Cortex of kidney (tissue), 1 donor: Measurements from ENCODE around the gene RFC1.
"Not testable (repeated sequence)": the region's sequence is repeated elsewhere in the genome, so short reads cannot be mapped to it uniquely, and the experiment has no call there.

Source experiments
- DNase-seq: peaks from one replicate; lab custom pipeline; 2025; lab: John Stamatoyannopoulos, UW

Gene RFC1

GRCh38 chr4:39365830-39366771, at the start of gene RFC1:
Gene RFC1 (minus strand): TSS chr4:39366362. CDS start chr4:39366241, 121 bp downstream.
- no peak for DNase-seq

DNA sequence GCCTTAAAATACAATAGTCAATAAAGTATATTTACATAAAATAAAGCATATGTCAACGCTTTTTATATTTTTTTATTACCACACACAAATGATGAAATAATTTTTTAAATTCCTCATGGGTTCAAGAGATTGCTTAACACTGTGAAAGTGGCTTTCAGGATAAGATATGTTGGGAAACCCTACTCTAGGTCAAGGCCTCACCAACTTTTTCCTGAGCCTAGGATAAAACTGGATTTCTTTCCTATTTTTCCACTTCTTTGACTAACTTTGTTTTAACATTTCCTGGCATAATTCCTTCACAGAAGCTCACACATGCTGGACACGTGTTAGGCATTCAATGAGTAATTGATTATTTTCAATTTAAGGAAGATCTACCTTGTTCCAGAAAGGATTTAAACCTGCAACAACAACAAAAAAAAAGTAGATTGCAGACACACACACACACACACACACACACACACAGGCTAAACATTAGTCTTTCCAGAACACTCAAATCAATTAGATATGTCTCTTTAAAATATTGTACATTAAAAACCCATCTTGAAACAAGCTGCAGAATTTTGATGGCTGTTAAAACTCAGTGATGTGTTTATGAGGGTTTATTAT, 49.6 kb upstream of the RFC1 start:
- DNase-seq, result no peak

DNA sequence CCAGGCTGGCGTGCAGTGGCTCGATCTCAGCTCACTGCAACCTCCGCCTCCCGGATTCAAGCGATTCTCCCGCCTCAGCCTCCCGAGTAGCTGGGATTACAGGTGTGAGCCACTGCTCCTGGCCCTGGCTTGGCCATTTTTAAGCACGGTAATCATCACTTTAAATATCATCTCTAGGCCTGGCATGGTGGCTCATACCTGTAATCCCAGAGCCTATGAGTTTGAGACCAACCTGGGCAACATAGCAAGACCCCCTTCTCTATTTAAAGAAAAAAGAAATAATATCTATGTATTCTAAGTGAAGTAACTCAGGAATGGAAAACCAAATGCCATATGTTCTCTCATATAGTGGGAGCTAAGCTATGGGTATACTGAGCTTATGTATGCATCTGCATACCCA, 45.4 kb upstream of the RFC1 start:
- not testable (repeated sequence) for DNase-seq

GRCh38 chr4:39410415-39410814, 44.3 kb upstream of the RFC1 start:
- DNase-seq, result no peak

DNA sequence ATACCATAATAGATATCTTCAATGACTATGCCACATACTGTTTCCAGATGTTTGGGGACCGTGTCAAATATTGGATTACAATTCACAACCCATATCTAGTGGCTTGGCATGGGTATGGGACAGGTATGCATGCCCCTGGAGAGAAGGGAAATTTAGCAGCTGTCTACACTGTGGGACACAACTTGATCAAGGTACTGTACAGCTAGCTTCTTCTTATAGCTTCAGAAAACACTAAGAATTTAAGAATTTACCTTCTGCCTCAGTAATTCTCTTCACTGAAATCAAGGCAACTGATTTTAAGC, 41.4 kb upstream of the RFC1 start:
- no peak for DNase-seq

GRCh38 chr4:39406763-39407583, 40.8 kb upstream of the RFC1 start, which contains the start of gene KLB:
Gene KLB (plus strand): TSS chr4:39406930. CDS start chr4:39406950, 20 bp downstream.
- no peak for DNase-seq

DNA sequence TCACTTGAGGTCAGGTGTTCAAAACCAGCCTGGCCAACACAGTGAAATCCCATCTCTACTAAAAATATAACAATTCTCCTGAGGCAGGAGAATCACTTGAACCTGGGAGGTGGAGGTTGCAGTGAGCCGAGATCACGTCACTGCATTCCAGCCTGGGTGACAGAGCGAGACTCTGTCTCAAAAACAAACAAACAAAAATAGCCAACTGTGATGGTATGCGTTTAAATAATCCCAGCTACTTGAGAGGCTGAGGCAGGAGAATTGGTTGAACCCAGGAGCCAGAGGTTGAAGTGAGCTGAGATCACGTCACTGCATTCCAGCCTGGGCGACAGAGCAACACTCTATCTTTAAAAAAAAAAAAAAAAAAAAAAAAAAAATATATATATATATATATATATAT, 35.5 kb upstream of the RFC1 start:
- DNase-seq, result not testable (repeated sequence)

GRCh38 chr4:39394706-39395105, 28.5 kb upstream of the RFC1 start:
- DNase-seq, result no peak

- no peak for DNase-seq
Observed at GRCh38 chr4:39390603-39391002, 24.4 kb upstream of the RFC1 start.

DNA sequence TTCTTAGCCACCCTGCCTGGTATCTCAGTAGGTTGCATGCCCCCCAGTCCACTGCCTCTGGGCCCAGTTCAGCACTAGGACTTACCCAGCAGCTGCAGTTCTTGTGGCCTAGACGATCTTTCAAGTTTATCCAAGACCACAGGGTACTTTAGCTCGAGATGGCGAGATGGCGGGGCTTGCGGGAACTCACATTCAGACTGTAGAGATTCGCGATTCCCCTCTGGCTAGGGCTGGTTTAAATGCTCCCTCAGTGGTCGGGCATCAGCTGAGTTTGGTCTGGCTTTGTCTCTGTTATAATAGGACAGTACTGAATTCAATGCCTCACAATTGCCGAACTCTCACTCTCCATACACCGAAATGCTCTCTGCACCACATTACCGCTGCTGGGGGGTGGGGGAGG, 18.4 kb upstream of the RFC1 start:
- DNase-seq, result no peak

DNA sequence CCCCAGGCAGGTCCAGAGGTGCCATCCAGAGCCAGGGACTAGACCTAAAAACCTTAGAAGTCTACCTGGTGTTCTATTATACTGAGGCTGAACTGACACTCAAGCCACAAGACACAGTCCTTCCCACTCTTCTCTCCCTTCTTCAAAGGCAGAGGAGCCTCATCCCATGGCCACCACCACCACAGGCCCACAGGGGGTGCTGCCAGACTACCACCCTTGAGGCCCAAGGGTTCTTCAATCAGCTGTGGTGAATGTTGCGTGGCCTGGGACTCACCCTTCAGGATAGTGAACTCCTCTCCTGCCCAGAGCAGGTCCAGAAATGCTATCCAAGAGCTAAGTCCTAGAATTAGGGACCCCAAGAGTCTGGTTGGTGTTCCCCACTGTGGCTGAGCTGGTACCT, 17.5 kb upstream of the RFC1 start:
- no peak for DNase-seq

DNA sequence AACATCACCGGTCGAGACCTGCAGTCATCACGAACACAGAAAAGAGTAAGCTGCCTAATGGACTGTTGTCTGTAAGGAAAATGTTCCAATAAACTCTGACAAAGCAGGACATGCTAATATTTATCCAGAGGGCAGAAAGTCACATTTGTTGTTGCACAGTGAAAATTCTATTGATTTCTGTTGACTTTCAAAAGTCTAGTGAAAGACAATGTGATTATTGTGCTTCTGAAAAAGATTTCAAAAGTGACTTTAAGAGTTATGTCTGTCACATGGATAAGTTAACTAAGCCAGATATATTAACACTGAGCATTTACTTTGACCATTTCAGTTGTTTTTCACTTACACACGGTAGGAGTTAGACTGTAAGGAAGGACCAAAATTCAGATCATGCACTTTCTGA, 9.3 kb upstream of the RFC1 start:
- DNase-seq, result no peak

- DNase-seq, result not testable (repeated sequence)
Observed at GRCh38 chr4:39371209-39371608, 5.0 kb upstream of the RFC1 start.

DNA sequence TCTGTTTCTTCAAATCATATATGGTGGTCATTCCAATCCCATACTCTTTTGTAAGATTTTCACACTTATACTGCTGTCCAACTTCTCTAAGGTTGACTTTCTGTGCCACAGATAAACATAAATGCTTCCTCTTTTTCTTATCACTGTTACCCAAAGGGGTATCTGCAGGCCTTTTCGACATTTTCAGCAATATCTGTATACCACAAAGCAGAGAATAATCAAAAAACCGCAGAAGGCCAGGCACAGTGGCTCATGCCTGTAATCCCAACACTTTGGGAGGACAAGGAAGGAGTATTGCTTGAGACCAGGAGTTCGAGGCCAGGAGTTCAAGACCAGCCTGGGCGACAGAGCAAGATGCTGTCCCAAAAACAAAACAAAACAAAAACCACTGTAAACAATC, 3.1 kb upstream of the RFC1 start:
- no peak for DNase-seq

DNA sequence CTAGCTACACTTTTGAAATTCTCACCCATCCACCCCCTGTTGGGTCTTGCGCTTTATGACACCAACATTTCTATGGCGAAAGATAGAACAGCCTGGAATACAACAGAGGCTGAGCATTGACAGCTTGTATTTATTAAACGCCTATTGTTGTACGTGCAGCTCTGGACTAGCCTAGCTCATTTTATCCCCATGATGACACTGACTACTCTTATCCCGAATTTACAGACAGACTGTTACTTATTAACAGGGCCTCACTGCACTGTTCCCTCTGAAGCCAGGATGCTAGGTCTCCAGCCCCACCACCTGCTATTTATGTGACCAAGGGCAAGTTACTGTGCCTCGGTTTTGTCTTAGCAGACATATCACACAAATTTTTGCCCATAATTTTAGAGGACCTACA, 1.0 kb upstream of the RFC1 start:
- DNase-seq, result no peak

DNA sequence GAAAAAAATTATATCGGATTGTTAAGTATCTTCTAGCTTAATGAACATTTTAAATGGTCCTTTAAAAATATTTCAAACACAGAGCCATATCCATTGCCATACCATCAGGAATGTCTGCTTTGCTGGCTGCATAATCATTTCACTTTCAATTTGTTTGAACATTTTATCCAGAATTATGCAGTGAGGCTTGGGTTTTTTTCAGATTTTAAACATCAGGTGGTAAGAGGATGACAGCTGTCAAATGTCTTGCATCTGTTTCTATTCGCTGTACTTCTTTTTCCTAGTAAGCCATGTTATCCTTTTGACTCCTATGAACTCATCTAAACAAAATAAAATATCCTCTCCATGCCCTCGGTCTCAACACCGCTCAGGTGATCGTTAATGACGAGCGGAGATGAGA, 802 bp downstream of the RFC1 start:
- no peak for DNase-seq

GRCh38 chr4:39363773-39364393, 2.3 kb downstream of the RFC1 start:
- DNase-seq, result no peak

- no peak for DNase-seq
Observed at GRCh38 chr4:39362827-39363226, 3.3 kb downstream of the RFC1 start.

DNA sequence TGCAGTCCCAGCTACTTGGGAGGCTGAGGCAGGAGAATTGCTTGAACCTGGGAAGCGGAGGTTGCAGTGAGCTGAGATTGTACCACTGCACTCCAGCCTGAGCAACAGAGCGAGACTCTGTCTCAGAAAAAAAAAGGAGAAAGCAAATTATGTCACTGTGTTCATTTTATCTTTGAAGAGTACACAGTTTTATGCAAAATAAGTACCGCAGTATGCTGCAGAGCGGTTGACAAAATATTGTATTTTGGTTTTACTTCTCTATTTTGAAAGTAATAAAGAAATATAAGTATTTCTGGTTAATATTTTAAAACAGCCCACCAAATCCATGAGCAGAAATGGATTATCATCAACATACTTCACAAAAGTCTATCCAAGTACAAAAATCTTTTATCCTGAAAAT, 5.6 kb downstream of the RFC1 start:
- DNase-seq, result not testable (repeated sequence)

DNA sequence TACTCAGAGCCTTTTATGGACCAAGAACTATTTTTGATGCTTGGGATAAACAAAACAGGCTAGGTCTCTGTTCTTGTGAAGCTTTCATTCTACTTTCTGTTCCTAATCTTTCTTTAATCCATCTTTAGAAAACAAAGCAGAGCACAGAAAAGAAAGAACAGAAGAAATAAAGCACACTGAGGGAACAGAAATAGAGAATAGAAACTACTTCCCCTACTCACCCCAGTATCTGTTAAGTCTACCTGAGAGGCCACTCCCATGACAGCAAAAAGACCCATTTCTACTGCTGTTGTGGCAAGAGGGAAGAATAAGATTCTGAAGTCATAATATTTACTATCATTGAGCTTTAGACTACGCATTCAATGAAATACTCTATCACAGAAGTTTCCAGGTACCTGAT, 9.2 kb downstream of the RFC1 start:
- no peak for DNase-seq

- DNase-seq, result no peak
Observed at GRCh38 chr4:39354254-39354552, 12.0 kb downstream of the RFC1 start.

DNA sequence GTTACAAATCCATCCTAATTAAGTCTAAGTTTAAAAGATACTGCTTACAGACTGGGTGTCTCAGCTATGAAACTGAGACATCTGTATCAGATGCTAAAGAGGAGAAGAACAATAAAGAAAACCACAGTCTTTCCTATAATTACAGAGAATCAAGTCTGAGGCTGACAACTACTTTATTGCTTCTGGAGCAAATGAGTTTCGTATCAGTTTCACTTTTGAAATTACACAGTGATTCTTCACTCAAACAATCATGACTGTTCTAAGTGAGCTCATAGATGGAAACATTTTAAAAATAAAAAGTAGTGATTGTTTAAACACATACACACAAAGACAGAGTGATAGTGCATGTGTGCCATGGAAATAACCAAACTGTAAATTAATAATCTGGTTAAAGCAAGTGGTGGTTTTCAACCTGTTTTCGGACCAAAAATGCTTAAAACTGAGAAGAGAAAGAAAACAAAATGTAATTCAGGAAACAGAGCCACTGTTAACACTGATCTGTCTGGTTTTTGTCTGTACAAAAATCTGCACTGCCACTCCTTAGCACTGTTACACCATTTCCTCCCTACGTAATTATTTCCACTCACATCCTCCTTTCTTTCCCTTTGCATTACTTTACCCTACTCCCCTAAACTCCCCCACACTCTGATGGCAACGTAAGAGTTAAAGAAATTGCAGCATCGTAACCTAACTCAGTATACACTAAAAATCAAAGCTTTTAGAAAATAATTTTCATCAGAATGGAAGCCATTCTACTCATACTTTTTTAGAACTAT, 12.5 kb downstream of the RFC1 start:
- no peak for DNase-seq
